GM13976 (cell line): ENCODE measurements around the gene GADL1.

Experiments used
- DNase-seq: peaks from one replicate; pipeline ENCODE4 v3.0.0; 2012; ENCODE audit warnings: low spot score
- in situ Hi-C: fragments of 300-500 bp; cut with MboI; formaldehyde crosslinking; loops from one replicate; pipeline ENCODE4 v1.12.0; 2022; ENCODE audit warnings: low sequenced_read_pairs, mixed read lengths, inconsistent platforms; ENCODE audit not compliant: unreplicated experiment
- TF ChIP-seq, protein P1 (sequence below): IDR thresholded peaks from 2 replicates; pipeline ENCODE4 v1.5.1; 2012; ENCODE audit warnings: borderline replicate concordance, mild to moderate bottlenecking; ENCODE audit not compliant: insufficient read depth; ENCODE audit errors: extremely low read depth, missing control alignments, control extremely low read depth

The GADL1 gene

DNA sequence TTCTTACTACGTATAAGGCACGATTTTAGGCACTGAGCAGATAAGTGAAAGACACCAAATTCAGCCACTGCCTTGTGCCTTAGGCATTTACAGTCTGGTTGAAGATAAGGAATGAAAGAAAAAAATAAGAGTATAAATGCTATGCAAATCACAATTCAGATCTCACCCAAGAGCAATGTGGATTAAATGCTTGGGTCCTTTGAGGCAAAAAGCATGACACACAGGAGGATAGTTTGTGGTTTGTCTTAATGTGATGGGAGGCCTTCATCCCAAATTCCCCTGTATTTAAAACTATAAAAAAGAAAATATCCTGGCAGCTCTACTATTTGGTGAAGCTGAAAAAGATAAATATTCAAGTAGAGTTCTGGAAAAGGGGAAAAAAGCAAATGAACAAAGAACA, 208.3 kb downstream of the GADL1 start:
- TF ChIP-seq, protein P1, sequence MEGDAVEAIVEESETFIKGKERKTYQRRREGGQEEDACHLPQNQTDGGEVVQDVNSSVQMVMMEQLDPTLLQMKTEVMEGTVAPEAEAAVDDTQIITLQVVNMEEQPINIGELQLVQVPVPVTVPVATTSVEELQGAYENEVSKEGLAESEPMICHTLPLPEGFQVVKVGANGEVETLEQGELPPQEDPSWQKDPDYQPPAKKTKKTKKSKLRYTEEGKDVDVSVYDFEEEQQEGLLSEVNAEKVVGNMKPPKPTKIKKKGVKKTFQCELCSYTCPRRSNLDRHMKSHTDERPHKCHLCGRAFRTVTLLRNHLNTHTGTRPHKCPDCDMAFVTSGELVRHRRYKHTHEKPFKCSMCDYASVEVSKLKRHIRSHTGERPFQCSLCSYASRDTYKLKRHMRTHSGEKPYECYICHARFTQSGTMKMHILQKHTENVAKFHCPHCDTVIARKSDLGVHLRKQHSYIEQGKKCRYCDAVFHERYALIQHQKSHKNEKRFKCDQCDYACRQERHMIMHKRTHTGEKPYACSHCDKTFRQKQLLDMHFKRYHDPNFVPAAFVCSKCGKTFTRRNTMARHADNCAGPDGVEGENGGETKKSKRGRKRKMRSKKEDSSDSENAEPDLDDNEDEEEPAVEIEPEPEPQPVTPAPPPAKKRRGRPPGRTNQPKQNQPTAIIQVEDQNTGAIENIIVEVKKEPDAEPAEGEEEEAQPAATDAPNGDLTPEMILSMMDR: no peak

GRCh38 chr3:30685267-30685667, 209.2 kb downstream of the GADL1 start:
- DNase-seq: no peak
- in situ Hi-C loops: loop anchor here (25.0 kb wide), 1 partner anchor 473 kb away; no protein-coding TSS in a partner anchor
- TF ChIP-seq, protein P1: no peak

More for the DNA sequence above, 208.3 kb downstream of the GADL1 start:
- no peak for DNase-seq
- in situ Hi-C loops: loop anchor here (25.0 kb wide), 1 partner anchor 474 kb away; no protein-coding TSS in a partner anchor

DNA sequence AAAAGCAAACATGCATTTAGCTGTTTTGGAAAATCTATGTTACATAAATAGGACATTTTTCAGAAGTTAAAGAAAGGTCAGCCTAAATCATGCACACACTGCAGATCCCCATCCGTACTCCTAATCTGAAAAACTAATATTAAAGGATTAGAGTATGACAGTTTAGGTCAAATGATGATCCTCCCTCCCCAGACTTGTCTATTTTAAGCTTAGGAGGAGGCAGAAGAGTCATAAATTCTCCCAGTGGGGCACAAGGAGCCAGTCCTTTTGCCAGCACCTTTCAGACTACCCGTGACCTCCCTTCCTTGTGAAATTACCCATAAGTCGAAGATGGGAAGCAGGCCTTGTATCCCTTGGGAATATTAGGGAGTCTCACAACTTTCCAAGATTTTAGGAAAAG, 210.1 kb downstream of the GADL1 start:
- in situ Hi-C loops: loop anchor here (25.0 kb wide), 1 partner anchor 472 kb away; no protein-coding TSS in a partner anchor
- DNase-seq: no peak
- TF ChIP-seq, protein P1: no peak

DNA sequence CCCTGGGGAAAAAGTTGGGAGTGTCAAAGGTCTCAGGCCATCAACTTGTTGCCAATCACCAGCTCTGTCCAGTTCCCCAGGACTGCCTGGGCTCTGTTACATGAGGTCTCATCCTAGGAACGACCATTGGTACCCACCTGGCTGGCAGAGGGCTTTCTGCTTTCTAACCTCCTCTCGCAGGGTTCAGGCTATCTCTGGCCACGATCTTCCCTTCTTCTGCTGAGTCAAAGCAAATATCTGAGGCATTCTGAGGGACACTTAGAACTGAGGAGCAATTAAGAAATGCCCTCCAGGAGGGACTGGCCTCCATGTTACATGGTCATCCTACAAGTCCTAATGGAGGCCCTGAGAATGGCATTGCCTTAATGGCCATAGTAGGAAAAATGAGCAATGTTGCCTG, 210.7 kb downstream of the GADL1 start:
- no peak for DNase-seq
- in situ Hi-C loops: loop anchor here (25.0 kb wide), 1 partner anchor 471 kb away; no protein-coding TSS in a partner anchor

DNA sequence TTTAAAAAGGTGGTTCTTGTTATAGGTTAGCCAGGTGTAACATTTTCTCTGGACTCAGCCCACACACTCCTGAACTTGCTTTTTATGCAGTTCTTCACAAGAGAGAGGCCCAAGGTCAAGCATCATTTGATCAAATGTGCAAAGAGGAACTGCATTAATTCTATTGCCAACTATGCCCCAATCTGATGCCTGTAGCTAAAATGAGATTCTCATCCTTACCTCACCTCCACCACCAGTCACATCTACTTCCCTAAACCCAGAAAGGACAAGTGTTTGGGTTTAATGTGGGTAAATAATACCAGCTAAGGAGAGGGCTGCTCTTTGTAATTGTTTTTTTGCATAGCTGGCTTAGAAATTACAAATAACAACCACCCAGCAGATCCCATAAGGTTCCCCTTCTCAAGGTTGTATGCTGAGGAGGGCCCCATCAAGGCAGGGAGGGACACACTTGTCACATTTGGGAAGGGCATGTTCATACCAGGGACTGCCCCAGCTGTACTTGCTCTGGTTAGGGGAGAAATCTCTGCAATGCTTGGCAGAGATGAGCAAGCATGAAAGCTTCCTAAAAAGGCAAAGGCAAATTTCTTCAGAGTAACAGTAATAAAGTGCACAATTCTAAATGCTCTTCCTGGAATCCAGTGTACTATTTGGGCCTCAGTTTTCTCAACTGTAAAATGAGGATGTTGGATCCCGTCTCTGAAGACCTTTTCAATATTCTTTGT, 211.9 kb downstream of the GADL1 start:
- TF ChIP-seq, protein P1: no peak
- in situ Hi-C loops: loop anchor here (25.0 kb wide), 1 partner anchor 470 kb away; no protein-coding TSS in a partner anchor
- DNase-seq: no peak

More for the DNA sequence above, 210.7 kb downstream of the GADL1 start:
- TF ChIP-seq, protein P1: no peak

GRCh38 chr3:30681649-30682211, 212.7 kb downstream of the GADL1 start:
- in situ Hi-C loops: loop anchor here (25.0 kb wide), 1 partner anchor 469 kb away; no protein-coding TSS in a partner anchor
- DNase-seq: no peak
- TF ChIP-seq, protein P1: no peak
